Right lobe of liver (tissue), 6 donors: Measurements from ENCODE around the gene BSND. TPM values are rescaled to one million over a fixed set of nuclear protein-coding genes. Genes with fewer than 3 reads are reported as not detected.

Experiments used
- ATAC-seq, 4 donors: fragments of 200-7000 bp; cut with Tn5 transposase; one replicate each; pipeline ENCODE4 v1.9.1; 2020; ENCODE audit warnings: mild to moderate bottlenecking in 4 of 4, moderate library complexity in 4 of 4
- DNase-seq, 3 donors: peaks; one replicate each; pipeline ENCODE4 v3.0.0-alpha.2; 2020
- H3K27ac ChIP-seq, 3 donors: fragments of 200-600 bp; one replicate each; pipeline ENCODE4 v1.8.0; 2022
- H3K27me3 ChIP-seq, 2 donors: fragments of 200-600 bp; one replicate each; pipeline ENCODE4 v1.8.0; 2022
- H3K36me3 ChIP-seq, 4 donors: fragments of 200-600 bp; sonication (generic) in 1 of 4; one replicate each; pipeline versions ENCODE4 v1.5.1 to v1.8.0; 2017 to 2022; ENCODE audit warnings: control low read depth in 1 of 4
- H3K4me1 ChIP-seq, 4 donors: fragments of 200-600 bp; sonication (generic) in 1 of 4; one replicate each; pipeline versions ENCODE4 v1.5.1 to v1.8.0; 2017 to 2022; ENCODE audit warnings: control low read depth in 1 of 4
- H3K4me3 ChIP-seq, 3 donors: fragments of 200-600 bp; one replicate each; pipeline ENCODE4 v1.8.0; 2022
- H3K9me3 ChIP-seq, 4 donors: fragments of 200-600 bp; sonication (generic) in 1 of 4; one replicate each; pipeline versions ENCODE4 v1.5.1 to v1.8.0; 2017 to 2022; ENCODE audit warnings: control low read depth in 1 of 4
- CTCF ChIP-seq, 4 donors: fragments of 200-600 bp in 3 of 4; fragments of 450-650 bp in 1 of 4; IDR thresholded peaks; one replicate each; pipeline versions ENCODE4 v1.5.1 to v1.8.0; 2016 to 2022; ENCODE audit warnings: antibody characterized with exemption in 4 of 4, mild to moderate bottlenecking in 2 of 4
- POLR2A ChIP-seq: fragments of 450-650 bp; IDR thresholded peaks from one replicate; pipeline ENCODE4 v1.6.1; 2017; ENCODE audit warnings: antibody characterized with exemption, mild to moderate bottlenecking
- WGBS: methylation state at CpG from one replicate; pipeline ENCODE4 v1.1.6; 2018; ENCODE audit warnings: low coverage, low lambda C conversion rate; ENCODE audit not compliant: insufficient coverage; ENCODE audit errors: missing lambda C conversion rate; 5-methylcytosine and 5-hydroxymethylcytosine counted together
- intact Hi-C, 2 donors: fragments of 100-400 bp; cut with DNase I; formaldehyde crosslinking; loops; one replicate each; pipeline versions ENCODE4 v1.11.2 to v1.14.1; 2022
- total RNA-seq, 6 experiments: library from RNA; depleted of rRNA in 2 of 6; stranded (reverse); fragments of >200 nt in 2 of 6; fragmentation: NEBNext Ultra II Directional in 3 of 6; extraction: Animal tissue kit (Norgen Biotek cat#: 25700) in 3 of 6; gene quantifications; one replicate each; pipeline versions ENCODE4 v1.1.0 to v1.2.4, GENCODE V29; 2016 to 2023
- donor health status: DM: no; HTN: yes; CAD: no.
- donor health status: DM: no; HTN: no; CAD: no.
- donor health status: DM: no; HTN: no; CAD: no.
- donor health status: DM: no; HTN: yes; CAD: no.
- donor health status: DM: no; HTN: yes; CAD: no.

BSND gene
- total RNA-seq, 6 experiments from 2014 or later: not detected

GRCh38 chr1:54987919-54988705 lies 10.6 kb upstream of the BSND start:
- no peaks in the 10 kb centered on the region for H3K4me1 ChIP-seq
- no peak overlapping the region for H3K4me3 ChIP-seq
- H3K9me3 ChIP-seq: no peaks in the 10 kb centered on the region
- no peaks in the 10 kb centered on the region for H3K36me3 ChIP-seq
- ATAC-seq (no peak), DNase-seq (no peak)
- no peak overlapping the region for H3K27ac ChIP-seq
- no peaks in the 10 kb centered on the region for H3K27me3 ChIP-seq
- TF ChIP-seq CTCF (IDR thresholded peaks at IDR 0.05) (no peak), POLR2A (no peak)
- intact Hi-C loops: no loop called here
- 93% methylated on average over 4 of the region's 8 CpGs for WGBS

GRCh38 chr1:54988975-54989374 lies 9.8 kb upstream of the BSND start:
- Histone ChIP-seq H3K9me3 (no peaks in the 10 kb centered on the region), H3K4me3 (no peak overlapping the region), H3K4me1 (no peaks in the 10 kb centered on the region), H3K36me3 (no peaks in the 10 kb centered on the region), H3K27me3 (no peaks in the 10 kb centered on the region), H3K27ac (no peak overlapping the region)
- TF ChIP-seq POLR2A (no peak), CTCF (IDR thresholded peaks at IDR 0.05) (no peak)
- intact Hi-C loops: no loop called here
- ATAC-seq (no peak), DNase-seq (no peak)
- 83% methylated on average over 4 of the region's 4 CpGs for WGBS

- TF ChIP-seq POLR2A (no peak), CTCF (IDR thresholded peaks at IDR 0.05) (no peak)
- WGBS: 78% methylated on average over 3 of the region's 8 CpGs
- DNase-seq: no peak
- Histone ChIP-seq H3K27me3 (no peaks in the 10 kb centered on the region), H3K4me1 (no peaks in the 10 kb centered on the region), H3K36me3 (no peaks in the 10 kb centered on the region), H3K27ac (no peak overlapping the region), H3K4me3 (no peak overlapping the region), H3K9me3 (no peaks in the 10 kb centered on the region)
- intact Hi-C loops: no loop called here
- peak in 3 of 4 donors; percentile 21 to 28 (median 23) for ATAC-seq
Observed at GRCh38 chr1:54989473-54989872, 9.3 kb upstream of the BSND start.

GRCh38 chr1:54989968-54990810 lies 8.5 kb upstream of the BSND start:
- Histone ChIP-seq H3K27ac (no peak overlapping the region), H3K36me3 (no peaks in the 10 kb centered on the region), H3K4me1 (no peaks in the 10 kb centered on the region), H3K4me3 (no peak overlapping the region), H3K27me3 (no peaks in the 10 kb centered on the region), H3K9me3 (no peaks in the 10 kb centered on the region)
- 38% methylated on average over 1 of the region's 13 CpGs for WGBS
- intact Hi-C loops: no loop called here
- DNase-seq (no peak), ATAC-seq (peak in 2 of 4 donors; percentile 16 to 49)
- TF ChIP-seq CTCF (IDR thresholded peaks at IDR 0.05) (no peak), POLR2A (no peak)
